GM23338 (cell line): Measurements from ENCODE around the gene CELSR1. TPM values are rescaled to one million over a fixed set of nuclear protein-coding genes. Genes with fewer than 3 reads are reported as not detected.

Source experiments
- ATAC-seq: fragments of 200-7000 bp; cut with Tn5 transposase; 3 replicates; pipeline ENCODE4 v1.9.1; 2020
- DNase-seq: peaks from one replicate; pipeline ENCODE4 v3.0.0-alpha.2; 2015; ENCODE audit warnings: low spot score
- H2AFZ ChIP-seq: fragments of 200-600 bp; sonication (generic); 2 replicates; pipeline ENCODE4 v1.8.0; 2016; ENCODE audit warnings: antibody characterized with exemption, mild to moderate bottlenecking, moderate library complexity
- H3F3A ChIP-seq: fragments of 200-600 bp; sonication (generic); replicated peaks from 2 replicates; pipeline ENCODE4 v1.8.0; 2017; ENCODE audit warnings: antibody characterized with exemption, mixed run types, low read depth
- H3K27ac ChIP-seq: fragments of 200-600 bp; sonication (generic); 2 replicates; pipeline ENCODE4 v1.6.1; 2016; ENCODE audit warnings: low read depth
- H3K27me3 ChIP-seq: fragments of 200-600 bp; sonication (generic); 2 replicates; pipeline ENCODE4 v1.8.0; 2016; ENCODE audit warnings: mild to moderate bottlenecking, mixed run types, moderate library complexity; ENCODE audit not compliant: insufficient read depth
- H3K36me3 ChIP-seq: fragments of 200-600 bp; sonication (generic); 2 replicates; pipeline ENCODE4 v1.8.0; 2016; ENCODE audit warnings: mild to moderate bottlenecking; ENCODE audit not compliant: insufficient read depth
- H3K4me1 ChIP-seq: fragments of 200-600 bp; sonication (generic); 2 replicates; pipeline ENCODE4 v1.8.0; 2016; ENCODE audit warnings: mild to moderate bottlenecking, moderate library complexity; ENCODE audit not compliant: insufficient read depth
- H3K4me2 ChIP-seq: fragments of 200-600 bp; sonication (generic); 2 replicates; pipeline ENCODE4 v1.7.1; 2017; ENCODE audit warnings: mixed run types
- H3K4me3 ChIP-seq: fragments of 200-600 bp; sonication (generic); 2 replicates; pipeline ENCODE4 v1.6.1; 2016; ENCODE audit warnings: mixed run types
- H3K79me2 ChIP-seq: fragments of 200-600 bp; sonication (generic); replicated peaks from 2 replicates; pipeline ENCODE4 v1.8.0; 2017; ENCODE audit warnings: mild to moderate bottlenecking; ENCODE audit not compliant: insufficient read depth
- H3K9me2 ChIP-seq: fragments of 200-600 bp; sonication (generic); 2 replicates; pipeline ENCODE4 v1.8.0; 2017; ENCODE audit not compliant: insufficient read depth
- H4K20me1 ChIP-seq: fragments of 200-600 bp; sonication (generic); replicated peaks from 2 replicates; pipeline ENCODE4 v1.8.0; 2017; ENCODE audit warnings: mild to moderate bottlenecking; ENCODE audit not compliant: insufficient read depth
- H3K27ac Mint-ChIP-seq: 2 replicates; pipeline ENCODE4 v1.8.0; 2020; ENCODE audit warnings: inconsistent platforms, mild to moderate bottlenecking, moderate library complexity, mixed read lengths
- H3K27me3 Mint-ChIP-seq: 3 replicates; pipeline ENCODE4 v1.8.0; 2022; ENCODE audit warnings: low read depth, mild to moderate bottlenecking, moderate library complexity, mixed read lengths, inconsistent platforms; ENCODE audit not compliant: insufficient read depth, poor library complexity
- H3K36me3 Mint-ChIP-seq: 3 replicates; pipeline ENCODE4 v1.8.0; 2021; ENCODE audit warnings: low read depth, mild to moderate bottlenecking, inconsistent platforms, moderate library complexity, mixed read lengths
- H3K4me1 Mint-ChIP-seq: 3 replicates; pipeline ENCODE4 v1.8.0; 2020; ENCODE audit warnings: mild to moderate bottlenecking, inconsistent platforms, mixed read lengths
- H3K4me3 Mint-ChIP-seq: 3 replicates; pipeline ENCODE4 v1.8.0; 2021; ENCODE audit warnings: moderate library complexity, mild to moderate bottlenecking, inconsistent platforms, mixed read lengths
- H3K9me3 Mint-ChIP-seq: 3 replicates; pipeline ENCODE4 v1.8.0; 2020; ENCODE audit warnings: moderate library complexity, mild to moderate bottlenecking, inconsistent platforms, mixed read lengths
- EZH2 ChIP-seq: fragments of 200-600 bp; sonication (generic); IDR thresholded peaks from one replicate; pipeline ENCODE4 v1.8.0; 2017; ENCODE audit warnings: antibody characterized with exemption, mild to moderate bottlenecking, low read depth; ENCODE audit not compliant: unreplicated experiment
- EZH2phosphoT487 ChIP-seq: fragments of 200-600 bp; sonication (generic); IDR thresholded peaks from one replicate; pipeline ENCODE4 v1.8.1; 2018; ENCODE audit warnings: antibody characterized with exemption; ENCODE audit not compliant: unreplicated experiment
- JUNB ChIP-seq: IDR thresholded peaks from one replicate; pipeline ENCODE4 v1.6.1; 2016; ENCODE audit warnings: antibody characterized with exemption; ENCODE audit not compliant: unreplicated experiment
- NANOG ChIP-seq: IDR thresholded peaks from 2 replicates; pipeline ENCODE4 v1.6.1; 2016; ENCODE audit warnings: antibody characterized with exemption, borderline replicate concordance
- STAT1 ChIP-seq: IDR thresholded peaks from one replicate; pipeline ENCODE4 v1.6.1; 2016; ENCODE audit warnings: antibody characterized with exemption; ENCODE audit not compliant: unreplicated experiment
- ZNF114 ChIP-seq: fragments of 250-450 bp; sonication (Bioruptor Pico); IDR thresholded peaks from 2 replicates; pipeline ENCODE4 v1.5.0; 2020; ENCODE audit warnings: mild to moderate bottlenecking, moderate library complexity
- ZNF331 ChIP-seq: fragments of 250-450 bp; sonication (Bioruptor Pico); IDR thresholded peaks from 2 replicates; pipeline ENCODE4 v1.5.0; 2020; ENCODE audit warnings: low read depth, mild to moderate bottlenecking, moderate library complexity
- polyA plus RNA-seq: library from polyadenylated mRNA; unstranded; fragments of >200 nt; fragmentation: Nextera tagmentation; extraction: Ambion mirVana; gene quantifications from 2 replicates; pipeline ENCODE4 v1.2.1, GENCODE V29; 2016
- total RNA-seq: library from RNA; depleted of rRNA; stranded (reverse); fragments of >200 nt; shearing (Covaris generic); gene quantifications from 2 replicates; pipeline ENCODE4 v1.2.3, GENCODE V29; 2014
- TF ChIP-seq, protein P1 (sequence below): fragments of 250-450 bp; sonication (Bioruptor Pico); IDR thresholded peaks from 2 replicates; pipeline ENCODE4 v1.5.0; 2020; ENCODE audit warnings: mild to moderate bottlenecking, moderate library complexity
- TF ChIP-seq, protein P2 (sequence below): IDR thresholded peaks from 2 replicates; pipeline ENCODE4 v1.6.1; 2016; ENCODE audit warnings: antibody characterized with exemption

The CELSR1 gene
- total and polyA plus RNA-seq, 2 experiments from 2014 or later, result 4.8 to 20.4 TPM

- TF ChIP-seq, protein P1, sequence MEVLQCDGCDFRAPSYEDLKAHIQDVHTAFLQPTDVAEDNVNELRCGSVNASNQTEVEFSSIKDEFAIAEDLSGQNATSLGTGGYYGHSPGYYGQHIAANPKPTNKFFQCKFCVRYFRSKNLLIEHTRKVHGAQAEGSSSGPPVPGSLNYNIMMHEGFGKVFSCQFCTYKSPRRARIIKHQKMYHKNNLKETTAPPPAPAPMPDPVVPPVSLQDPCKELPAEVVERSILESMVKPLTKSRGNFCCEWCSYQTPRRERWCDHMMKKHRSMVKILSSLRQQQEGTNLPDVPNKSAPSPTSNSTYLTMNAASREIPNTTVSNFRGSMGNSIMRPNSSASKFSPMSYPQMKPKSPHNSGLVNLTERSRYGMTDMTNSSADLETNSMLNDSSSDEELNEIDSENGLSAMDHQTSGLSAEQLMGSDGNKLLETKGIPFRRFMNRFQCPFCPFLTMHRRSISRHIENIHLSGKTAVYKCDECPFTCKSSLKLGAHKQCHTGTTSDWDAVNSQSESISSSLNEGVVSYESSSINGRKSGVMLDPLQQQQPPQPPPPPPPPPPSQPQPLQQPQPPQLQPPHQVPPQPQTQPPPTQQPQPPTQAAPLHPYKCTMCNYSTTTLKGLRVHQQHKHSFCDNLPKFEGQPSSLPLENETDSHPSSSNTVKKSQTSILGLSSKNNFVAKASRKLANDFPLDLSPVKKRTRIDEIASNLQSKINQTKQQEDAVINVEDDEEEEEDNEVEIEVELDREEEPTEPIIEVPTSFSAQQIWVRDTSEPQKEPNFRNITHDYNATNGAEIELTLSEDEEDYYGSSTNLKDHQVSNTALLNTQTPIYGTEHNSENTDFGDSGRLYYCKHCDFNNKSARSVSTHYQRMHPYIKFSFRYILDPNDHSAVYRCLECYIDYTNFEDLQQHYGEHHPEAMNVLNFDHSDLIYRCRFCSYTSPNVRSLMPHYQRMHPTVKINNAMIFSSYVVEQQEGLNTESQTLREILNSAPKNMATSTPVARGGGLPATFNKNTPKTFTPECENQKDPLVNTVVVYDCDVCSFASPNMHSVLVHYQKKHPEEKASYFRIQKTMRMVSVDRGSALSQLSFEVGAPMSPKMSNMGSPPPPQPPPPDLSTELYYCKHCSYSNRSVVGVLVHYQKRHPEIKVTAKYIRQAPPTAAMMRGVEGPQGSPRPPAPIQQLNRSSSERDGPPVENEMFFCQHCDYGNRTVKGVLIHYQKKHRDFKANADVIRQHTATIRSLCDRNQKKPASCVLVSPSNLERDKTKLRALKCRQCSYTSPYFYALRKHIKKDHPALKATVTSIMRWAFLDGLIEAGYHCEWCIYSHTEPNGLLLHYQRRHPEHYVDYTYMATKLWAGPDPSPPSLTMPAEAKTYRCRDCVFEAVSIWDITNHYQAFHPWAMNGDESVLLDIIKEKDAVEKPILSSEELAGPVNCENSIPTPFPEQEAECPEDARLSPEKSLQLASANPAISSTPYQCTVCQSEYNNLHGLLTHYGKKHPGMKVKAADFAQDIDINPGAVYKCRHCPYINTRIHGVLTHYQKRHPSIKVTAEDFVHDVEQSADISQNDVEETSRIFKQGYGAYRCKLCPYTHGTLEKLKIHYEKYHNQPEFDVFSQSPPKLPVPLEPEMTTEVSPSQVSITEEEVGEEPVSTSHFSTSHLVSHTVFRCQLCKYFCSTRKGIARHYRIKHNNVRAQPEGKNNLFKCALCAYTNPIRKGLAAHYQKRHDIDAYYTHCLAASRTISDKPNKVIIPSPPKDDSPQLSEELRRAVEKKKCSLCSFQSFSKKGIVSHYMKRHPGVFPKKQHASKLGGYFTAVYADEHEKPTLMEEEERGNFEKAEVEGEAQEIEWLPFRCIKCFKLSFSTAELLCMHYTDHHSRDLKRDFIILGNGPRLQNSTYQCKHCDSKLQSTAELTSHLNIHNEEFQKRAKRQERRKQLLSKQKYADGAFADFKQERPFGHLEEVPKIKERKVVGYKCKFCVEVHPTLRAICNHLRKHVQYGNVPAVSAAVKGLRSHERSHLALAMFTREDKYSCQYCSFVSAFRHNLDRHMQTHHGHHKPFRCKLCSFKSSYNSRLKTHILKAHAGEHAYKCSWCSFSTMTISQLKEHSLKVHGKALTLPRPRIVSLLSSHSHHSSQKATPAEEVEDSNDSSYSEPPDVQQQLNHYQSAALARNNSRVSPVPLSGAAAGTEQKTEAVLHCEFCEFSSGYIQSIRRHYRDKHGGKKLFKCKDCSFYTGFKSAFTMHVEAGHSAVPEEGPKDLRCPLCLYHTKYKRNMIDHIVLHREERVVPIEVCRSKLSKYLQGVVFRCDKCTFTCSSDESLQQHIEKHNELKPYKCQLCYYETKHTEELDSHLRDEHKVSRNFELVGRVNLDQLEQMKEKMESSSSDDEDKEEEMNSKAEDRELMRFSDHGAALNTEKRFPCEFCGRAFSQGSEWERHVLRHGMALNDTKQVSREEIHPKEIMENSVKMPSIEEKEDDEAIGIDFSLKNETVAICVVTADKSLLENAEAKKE (CRISPR knock-in tag), result no peak
- TF ChIP-seq ZNF114 (CRISPR knock-in tag) (no peak), NANOG (no peak), ZNF331 (CRISPR knock-in tag) (no peak), EZH2 (no peak)
- TF ChIP-seq, protein P2, sequence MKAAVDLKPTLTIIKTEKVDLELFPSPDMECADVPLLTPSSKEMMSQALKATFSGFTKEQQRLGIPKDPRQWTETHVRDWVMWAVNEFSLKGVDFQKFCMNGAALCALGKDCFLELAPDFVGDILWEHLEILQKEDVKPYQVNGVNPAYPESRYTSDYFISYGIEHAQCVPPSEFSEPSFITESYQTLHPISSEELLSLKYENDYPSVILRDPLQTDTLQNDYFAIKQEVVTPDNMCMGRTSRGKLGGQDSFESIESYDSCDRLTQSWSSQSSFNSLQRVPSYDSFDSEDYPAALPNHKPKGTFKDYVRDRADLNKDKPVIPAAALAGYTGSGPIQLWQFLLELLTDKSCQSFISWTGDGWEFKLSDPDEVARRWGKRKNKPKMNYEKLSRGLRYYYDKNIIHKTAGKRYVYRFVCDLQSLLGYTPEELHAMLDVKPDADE, result no peak
Observed at GRCh38 chr22:46350121-46350520, 187.3 kb downstream of the CELSR1 start (continued).

DNA sequence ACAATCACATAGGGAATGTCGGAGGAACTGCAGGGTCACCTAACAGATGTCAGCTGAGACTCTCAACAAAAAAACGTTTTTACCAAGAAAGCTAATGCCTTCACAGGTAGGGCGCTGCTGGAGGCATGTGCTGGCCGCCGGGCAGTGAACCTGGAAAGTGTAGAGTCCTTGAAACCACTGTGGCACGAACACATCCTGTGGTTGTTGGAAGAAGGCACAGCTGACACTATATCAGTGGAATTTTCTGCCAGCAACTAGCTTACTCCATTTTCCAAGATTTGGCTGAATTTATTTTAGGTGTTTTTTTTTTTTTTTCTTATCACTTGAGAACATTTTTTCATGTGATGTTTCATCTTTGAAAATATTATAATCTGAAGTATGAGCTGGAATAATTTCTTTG, 187.7 kb downstream of the CELSR1 start:
- H3K4me3 Mint-ChIP-seq, result no peak overlapping the region
- Histone ChIP-seq H3K4me1 (no peaks in the 10 kb centered on the region), H3K9me2 (no peaks in the 10 kb centered on the region), H3K27me3 (no peaks in the 10 kb centered on the region), H3K4me3 (no peak overlapping the region), H3F3A (0 out of 2 replicates have a peak, but pooled peaks cover 3% of the 10 kb centered on the region), H3K4me2 (no peak overlapping the region), H4K20me1 (peaks cover 1% of the 10 kb centered on the region), H3K27ac (no peak overlapping the region), H3K79me2 (peaks cover 15% of the 10 kb centered on the region; the same call in 1 of the 2 replicates), H2AFZ (no peak overlapping the region), H3K36me3 (peaks cover 29% of the 10 kb centered on the region)
- H3K27me3 Mint-ChIP-seq, result peaks cover 2% of the 10 kb centered on the region
- H3K9me3 Mint-ChIP-seq, result no peaks in the 10 kb centered on the region; the same call in 2 of the 3 replicates
- ATAC-seq (no peak), DNase-seq (no peak)
- H3K4me1 Mint-ChIP-seq, result no peaks in the 10 kb centered on the region
- peaks cover 80% of the 10 kb centered on the region for H3K36me3 Mint-ChIP-seq
- TF ChIP-seq ZNF331 (CRISPR knock-in tag), result no peak
- no peak for TF ChIP-seq ZNF114 (CRISPR knock-in tag)
- no peak for TF ChIP-seq NANOG
- TF ChIP-seq EZH2phosphoT487, result no peak
- TF ChIP-seq EZH2, result no peak
- no peak for TF ChIP-seq JUNB
- TF ChIP-seq STAT1, result no peak
- no peak overlapping the region for H3K27ac Mint-ChIP-seq
